Right lobe of liver (tissue), 4 donors: ENCODE data around the gene GRN.

Experiments used
- CTCF ChIP-seq, 4 donors: fragments of 200-600 bp in 3 of 4; fragments of 450-650 bp in 1 of 4; IDR thresholded peaks; one replicate each; pipeline versions ENCODE4 v1.5.1 to v1.8.0; 2016 to 2022; ENCODE audit warnings: antibody characterized with exemption in 4 of 4, mild to moderate bottlenecking in 2 of 4
- POLR2A ChIP-seq: fragments of 450-650 bp; IDR thresholded peaks from one replicate; pipeline ENCODE4 v1.6.1; 2017; ENCODE audit warnings: antibody characterized with exemption, mild to moderate bottlenecking
- donor health status: DM: no; HTN: no; CAD: no.
- donor health status: DM: no; HTN: no; CAD: no.
- donor health status: DM: no; HTN: yes; CAD: no.

GRCh38 chr17:44353672-44354331 is 8.7 kb downstream of the GRN start:
- TF ChIP-seq CTCF (IDR thresholded peaks at IDR 0.05) (no peak), POLR2A (no peak)
